Gastrocnemius medialis (tissue), 4 donors: ENCODE measurements around the gene PLP2. TPM values are rescaled to one million over a fixed set of nuclear protein-coding genes. Genes with fewer than 3 reads are reported as not detected.
"Not testable (repeated sequence)": the region's sequence is repeated elsewhere in the genome, so short reads cannot be mapped to it uniquely, and the experiment has no call there.

ENCODE experiments used
- ATAC-seq, 2 donors: fragments of 150-250 bp; one replicate each; pipeline ENCODE4 v1.9.1; 2016
- DNase-seq, 2 donors: peaks; one replicate each; pipeline ENCODE4 v3.0.0-alpha.2; 2019
- H3K27ac ChIP-seq, 4 donors: fragments of 200-600 bp; sonication (generic); 1 replicate in 1 of 4; 2 replicates in 3 of 4; pipeline ENCODE4 v1.5.1; 2016 to 2018; ENCODE audit warnings: mild to moderate bottlenecking in 2 of 4, moderate library complexity in 1 of 4
- H3K27me3 ChIP-seq, 3 donors: fragments of 200-600 bp; sonication (generic) in 2 of 3; 1 replicate in 1 of 3; 2 replicates in 2 of 3; pipeline versions ENCODE4 v1.5.1 to v1.6.0; 2016 to 2019; ENCODE audit warnings: mild to moderate bottlenecking in 1 of 3, moderate library complexity in 1 of 3
- H3K36me3 ChIP-seq, 2 donors: fragments of 200-600 bp; sonication (generic) in 1 of 2; one replicate each; pipeline ENCODE4 v1.5.1; 2017 to 2018
- H3K4me1 ChIP-seq, 2 donors: fragments of 200-600 bp; sonication (generic) in 1 of 2; one replicate each; pipeline ENCODE4 v1.5.1; 2016 to 2017; ENCODE audit warnings: mild to moderate bottlenecking in 2 of 2
- H3K4me3 ChIP-seq, 4 donors: fragments of 200-600 bp; sonication (generic) in 3 of 4; 1 replicate in 1 of 4; 2 replicates in 3 of 4; pipeline ENCODE4 v1.5.1; 2016 to 2019; ENCODE audit warnings: mild to moderate bottlenecking in 2 of 4
- H3K9me3 ChIP-seq, 3 donors: fragments of 200-600 bp; sonication (generic) in 2 of 3; 1 replicate in 1 of 3; 2 replicates in 2 of 3; pipeline ENCODE4 v1.5.1; 2016 to 2019
- POLR2A ChIP-seq, 2 donors: fragments of 450-650 bp; IDR thresholded peaks; one replicate each; pipeline ENCODE4 v1.6.1; 2017; ENCODE audit warnings: antibody characterized with exemption in 2 of 2, mild to moderate bottlenecking in 2 of 2, moderate library complexity in 2 of 2
- in situ Hi-C, 4 donors: fragments of 200-750 bp; cut with MboI; loops; one replicate each; pipeline versions ENCODE4 v1.15.0 to v1.8.0; 2017; ENCODE audit warnings: low sequenced_read_pairs in 4 of 4
- intact Hi-C: fragments of 100-400 bp; cut with DNase I; formaldehyde crosslinking; loops from one replicate; pipeline ENCODE4 v1.15.1; 2023; ENCODE audit warnings: low total_unique reads
- total RNA-seq, 4 donors: library from RNA; depleted of rRNA; stranded (reverse); fragments of >200 nt; gene quantifications; one replicate each; pipeline versions ENCODE4 v1.1.0 to v1.2.3, GENCODE V29; 2016
- TF ChIP-seq, protein P1 (sequence below), 5 experiments: fragments of 450-650 bp in 3 of 5; fragments of 200-600 bp in 2 of 5; sonication (generic) in 2 of 5; IDR thresholded peaks in 4 of 5; conservative IDR thresholded peaks in 1 of 5; 1 replicate in 4 of 5; 2 replicates in 1 of 5; pipeline ENCODE4 v1.5.1; 2016 to 2019; ENCODE audit warnings: antibody characterized with exemption in 5 of 5, mild to moderate bottlenecking in 3 of 5, moderate library complexity in 3 of 5

Gene PLP2
- total RNA-seq, 4 donors from 2014 or later: 12.8 to 53.5 (median 32.5) TPM

DNA sequence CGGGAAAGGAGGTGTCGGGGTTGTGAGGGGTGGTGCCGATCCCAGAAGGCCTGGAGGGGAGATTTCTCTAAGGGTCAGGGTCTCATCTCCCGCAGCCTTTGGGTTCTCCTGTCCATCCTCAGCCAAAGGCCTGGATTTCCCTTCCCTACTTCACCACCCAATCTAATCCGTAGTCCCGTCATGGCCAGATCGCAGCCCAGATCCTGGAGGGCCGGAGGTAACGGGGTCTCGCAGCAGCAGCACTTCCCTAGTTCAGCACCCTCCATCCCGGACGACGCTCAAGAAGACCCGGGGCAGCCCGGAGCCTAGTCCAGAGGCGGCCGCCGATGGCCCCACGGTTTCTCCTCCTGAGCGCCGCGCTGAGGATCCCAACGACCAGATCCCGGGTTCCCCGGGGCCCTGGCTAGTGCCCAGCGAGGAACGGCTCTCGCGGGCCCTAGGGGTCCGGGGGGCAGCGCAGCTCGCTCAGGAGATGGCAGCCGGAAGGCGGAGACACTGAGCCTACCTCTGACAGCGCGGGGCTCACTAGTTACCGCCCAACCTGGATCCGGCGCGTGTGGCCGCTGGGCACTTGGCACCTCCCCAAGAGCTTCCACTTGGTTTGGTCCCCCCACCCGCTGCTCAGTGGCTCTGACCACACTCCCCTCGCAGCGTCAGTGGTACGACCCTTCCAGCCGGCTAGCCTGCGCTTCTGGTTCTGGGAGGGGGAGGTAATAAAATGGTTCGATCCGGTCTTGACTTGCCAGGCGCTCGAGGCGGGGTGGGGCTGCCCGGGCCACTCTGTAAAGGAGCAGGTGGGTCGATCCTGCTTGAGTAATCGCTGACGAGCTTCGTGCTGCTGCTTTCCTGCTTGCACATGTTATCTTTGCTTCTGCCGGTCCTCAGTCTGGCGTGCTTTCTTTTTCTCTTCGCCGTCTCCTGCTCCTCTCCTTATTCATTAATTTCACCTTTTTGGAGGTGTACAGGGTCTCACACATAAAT, 5.5 kb upstream of the PLP2 start:
- H3K9me3 ChIP-seq: no peaks in the 10 kb centered on the region
- intact Hi-C loops (loop anchor here (1.0 to 10.0 kb wide), 3 partner anchors 20 to 1949 kb away; partner anchors contain the start of genes CDK16, PQBP1, PRICKLE3 and TIMM17B), in situ Hi-C loops (no loop called here)
- TF ChIP-seq, protein P1, sequence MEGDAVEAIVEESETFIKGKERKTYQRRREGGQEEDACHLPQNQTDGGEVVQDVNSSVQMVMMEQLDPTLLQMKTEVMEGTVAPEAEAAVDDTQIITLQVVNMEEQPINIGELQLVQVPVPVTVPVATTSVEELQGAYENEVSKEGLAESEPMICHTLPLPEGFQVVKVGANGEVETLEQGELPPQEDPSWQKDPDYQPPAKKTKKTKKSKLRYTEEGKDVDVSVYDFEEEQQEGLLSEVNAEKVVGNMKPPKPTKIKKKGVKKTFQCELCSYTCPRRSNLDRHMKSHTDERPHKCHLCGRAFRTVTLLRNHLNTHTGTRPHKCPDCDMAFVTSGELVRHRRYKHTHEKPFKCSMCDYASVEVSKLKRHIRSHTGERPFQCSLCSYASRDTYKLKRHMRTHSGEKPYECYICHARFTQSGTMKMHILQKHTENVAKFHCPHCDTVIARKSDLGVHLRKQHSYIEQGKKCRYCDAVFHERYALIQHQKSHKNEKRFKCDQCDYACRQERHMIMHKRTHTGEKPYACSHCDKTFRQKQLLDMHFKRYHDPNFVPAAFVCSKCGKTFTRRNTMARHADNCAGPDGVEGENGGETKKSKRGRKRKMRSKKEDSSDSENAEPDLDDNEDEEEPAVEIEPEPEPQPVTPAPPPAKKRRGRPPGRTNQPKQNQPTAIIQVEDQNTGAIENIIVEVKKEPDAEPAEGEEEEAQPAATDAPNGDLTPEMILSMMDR (IDR thresholded peaks at IDR 0.05 in 4 of 5, conservative IDR thresholded peaks at IDR 0.05 in 1 of 5): peak in 3 of 5 experiments; percentile 33 to 54 (median 40)
- peak; percentile 42 to 56 for TF ChIP-seq POLR2A (IDR thresholded peaks at IDR 0.05)
- DNase-seq: peak; percentile 45 to 86
- H3K27ac ChIP-seq: peak overlapping the region; percentile 93 to 98 (median 95)
- ATAC-seq: peak; percentile 38 to 50
- peaks cover 8 to 10% of the 10 kb centered on the region in 2 donors for H3K4me1 ChIP-seq
- peak overlapping the region; percentile 53 to 55 (median 54) for H3K4me3 ChIP-seq
- H3K36me3 ChIP-seq: no peaks in the 10 kb centered on the region
- no peaks in the 10 kb centered on the region for H3K27me3 ChIP-seq

DNA sequence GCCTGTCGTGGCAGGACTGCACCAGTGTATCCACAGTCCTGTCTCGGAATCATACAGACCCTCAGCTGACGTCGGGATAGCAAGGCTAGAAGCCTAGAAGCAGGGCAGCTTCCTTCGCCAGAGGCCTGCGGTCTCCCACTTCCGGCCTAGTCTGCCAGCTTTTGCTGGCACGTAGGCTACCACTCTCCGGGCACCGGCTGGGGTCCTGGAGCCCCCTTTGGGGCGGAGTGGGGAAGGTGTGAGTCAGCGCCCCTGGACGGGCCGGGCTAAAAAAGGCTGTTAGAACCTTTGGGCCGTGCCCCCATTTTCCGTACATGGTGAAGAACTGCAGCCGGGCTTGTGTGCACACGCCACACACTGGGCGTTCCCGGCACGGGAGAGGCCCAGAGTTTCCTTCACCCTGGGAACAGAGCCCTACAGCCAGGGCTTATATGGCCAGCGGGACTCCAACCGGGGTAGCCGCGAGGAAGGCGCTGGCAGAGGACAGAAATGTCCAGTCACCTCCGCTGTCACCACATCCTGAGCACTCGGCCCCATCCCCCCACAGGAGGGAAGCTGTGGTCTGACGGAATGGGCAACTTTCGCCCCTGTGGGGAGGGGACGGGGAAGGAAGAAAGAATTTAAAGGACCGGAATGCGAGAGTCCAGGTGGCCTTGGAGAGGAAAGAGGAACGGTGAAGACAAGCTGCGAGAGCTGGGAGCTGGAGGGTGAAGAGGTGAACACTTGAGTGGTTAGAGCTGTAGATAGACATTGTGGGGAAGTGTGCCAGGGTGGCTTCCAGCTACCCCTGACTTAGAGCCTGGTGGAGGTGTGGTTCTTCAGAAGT, 4.6 kb upstream of the PLP2 start:
- H3K27me3 ChIP-seq: no peaks in the 10 kb centered on the region

DNA sequence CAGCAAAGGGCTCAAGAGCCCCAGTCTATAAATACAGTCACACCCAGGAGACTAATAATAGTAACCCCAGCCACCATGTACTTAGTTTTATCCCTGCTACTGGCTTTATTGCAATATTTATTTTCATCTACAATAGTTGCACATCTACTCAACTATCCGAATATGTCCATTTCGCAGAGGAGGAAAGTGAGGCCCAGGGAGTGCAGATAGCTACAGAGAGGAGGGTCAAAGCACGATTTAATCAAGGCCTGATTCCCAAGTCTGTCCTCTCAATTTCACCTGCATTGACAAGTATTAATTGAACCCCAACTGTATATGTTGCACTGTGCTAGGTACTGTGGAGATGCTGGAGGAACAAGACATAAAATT, 4.0 kb upstream of the PLP2 start:
- peak overlapping the region; percentile 93 to 98 (median 95) for H3K27ac ChIP-seq
- H3K36me3 ChIP-seq: no peaks in the 10 kb centered on the region
- no peaks in the 10 kb centered on the region for H3K27me3 ChIP-seq
- ATAC-seq (no peak), DNase-seq (no peak)
- peak overlapping the region; percentile 53 to 55 (median 54) for H3K4me3 ChIP-seq
- peaks cover 8 to 10% of the 10 kb centered on the region in 2 donors for H3K4me1 ChIP-seq
- in situ Hi-C loops (no loop called here), intact Hi-C loops (loop anchor here (5.0 to 10.0 kb wide), 2 partner anchors 273 to 1950 kb away; partner anchors contain the start of genes CDK16, PQBP1 and TIMM17B)
- H3K9me3 ChIP-seq: no peaks in the 10 kb centered on the region
- TF ChIP-seq, protein P1 (IDR thresholded peaks at IDR 0.05 in 4 of 5, conservative IDR thresholded peaks at IDR 0.05 in 1 of 5): no peak
- no peak for TF ChIP-seq POLR2A (IDR thresholded peaks at IDR 0.05)

More for the DNA sequence above, 4.6 kb upstream of the PLP2 start:
- H3K27ac ChIP-seq: peak overlapping the region; percentile 93 to 98 (median 95)
- in situ Hi-C loops: no loop called here
- no peaks in the 10 kb centered on the region for H3K9me3 ChIP-seq
- peak overlapping the region; percentile 53 to 55 (median 54) for H3K4me3 ChIP-seq
- no peaks in the 10 kb centered on the region for H3K36me3 ChIP-seq
- H3K4me1 ChIP-seq: peaks cover 8 to 10% of the 10 kb centered on the region in 2 donors
- peak; percentile 49 to 69 for TF ChIP-seq POLR2A (IDR thresholded peaks at IDR 0.05)
- TF ChIP-seq, protein P1 (IDR thresholded peaks at IDR 0.05 in 4 of 5, conservative IDR thresholded peaks at IDR 0.05 in 1 of 5): no peak
- intact Hi-C loops: loop anchor here (5.0 to 10.0 kb wide), 2 partner anchors 272 to 1950 kb away; partner anchors contain the start of genes CDK16, PQBP1 and TIMM17B
- peak; percentile 56 to 83 for DNase-seq
- ATAC-seq: peak; percentile 48 to 56

DNA sequence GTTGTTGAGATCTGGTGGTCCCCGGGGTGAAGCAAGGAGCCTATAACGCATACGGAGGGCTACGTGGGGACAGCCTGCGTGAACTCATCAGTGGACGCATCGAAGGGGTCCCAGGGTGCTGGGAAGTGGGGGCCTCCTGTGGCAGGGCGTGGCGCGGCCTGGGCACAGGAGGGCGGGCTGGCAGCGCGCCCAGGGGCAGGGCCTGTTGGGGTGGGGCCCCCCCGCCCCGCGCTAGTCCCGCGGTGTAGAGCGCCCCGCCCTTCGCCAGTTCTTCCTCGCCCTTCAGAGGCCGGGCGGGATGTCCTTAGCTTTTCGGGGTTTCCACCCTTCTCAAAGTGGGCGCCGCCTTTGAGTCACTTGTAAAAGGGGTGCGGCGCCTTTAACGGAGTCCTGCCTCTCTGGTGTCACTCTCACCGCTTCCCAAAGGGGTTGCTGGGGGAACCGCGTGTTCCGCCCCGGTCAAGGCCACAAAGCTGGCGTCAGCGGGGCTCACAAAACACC, 632 bp downstream of the PLP2 start:
- Histone ChIP-seq H3K4me3 (peak overlapping the region; percentile 63 to 74 (median 64)), H3K4me1 (peaks cover 6 to 12% of the 10 kb centered on the region in 2 donors), H3K9me3 (no peaks in the 10 kb centered on the region), H3K36me3 (peaks cover 0 to 19% of the 10 kb centered on the region in 2 donors), H3K27ac (peak overlapping the region; percentile 88 to 94 (median 90)), H3K27me3 (no peaks in the 10 kb centered on the region)
- DNase-seq (peak; percentile 41 to 77), ATAC-seq (peak; percentile 72 to 82)
- TF ChIP-seq, protein P1 (IDR thresholded peaks at IDR 0.05 in 4 of 5, conservative IDR thresholded peaks at IDR 0.05 in 1 of 5): no peak
- peak; percentile 46 to 51 for TF ChIP-seq POLR2A (IDR thresholded peaks at IDR 0.05)
- in situ Hi-C loops: no loop called here
- intact Hi-C loops: loop anchor here (10.0 kb wide), 1 partner anchor 1688 kb away; the partner anchor contains the start of gene ZNF41

DNA sequence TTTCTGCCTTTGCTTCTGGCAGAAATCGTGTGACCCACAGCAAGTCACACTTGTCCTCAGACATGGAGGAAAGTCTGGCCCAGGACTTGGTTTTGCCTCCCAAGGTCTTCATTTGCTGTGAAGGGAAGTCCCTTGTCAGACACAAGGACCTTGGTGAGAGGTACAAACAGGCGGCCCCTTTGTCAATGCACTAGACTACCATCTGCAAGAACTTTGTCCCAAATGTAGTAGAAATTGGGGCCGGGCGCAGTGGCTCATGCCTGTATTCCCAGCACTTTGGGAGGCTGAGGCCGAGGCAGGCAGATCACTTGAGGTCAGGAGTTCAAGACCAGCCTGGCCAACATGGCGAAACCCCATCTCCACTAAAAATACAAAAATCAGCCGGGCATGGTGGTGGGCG, 1.8 kb downstream of the PLP2 start:
- intact Hi-C loops: loop anchor here (10.0 kb wide), 1 partner anchor 1689 kb away; the partner anchor contains the start of gene ZNF41
- H3K27me3 ChIP-seq, H3K4me3 ChIP-seq, ATAC-seq, H3K9me3 ChIP-seq, DNase-seq, H3K4me1 ChIP-seq, in situ Hi-C loops: not testable (repeated sequence)
- peak overlapping the region; percentile 88 to 94 (median 90) for H3K27ac ChIP-seq
- peaks cover 0 to 19% of the 10 kb centered on the region in 2 donors for H3K36me3 ChIP-seq
